ENCODE results near the gene AK2. TPM values are rescaled to one million over a fixed set of nuclear protein-coding genes. Genes with fewer than 3 reads are reported as not detected.
A peak's percentile ranks its signal among the peaks of the same experiment; 100 is the strongest.

Gene AK2
- total RNA-seq, 6 donors from 2014 or later, result 90.1 to 123 (median 115) TPM

GRCh38 chr1:33055210-33056008 is 18.7 kb upstream of the AK2 start:
- Histone ChIP-seq H3K4me3 (no peak overlapping the region), H3K27ac (peak overlapping the region in 1 of 4 donors; percentile 4), H3K27me3 (no peaks in the 10 kb centered on the region), H3K9me3 (no peaks in the 10 kb centered on the region), H3K4me1 (peaks cover 4 to 13% (median 5%) of the 10 kb centered on the region in 4 donors), H3K36me3 (no peaks in the 10 kb centered on the region)
- TF ChIP-seq POLR2AphosphoS5 (IDR thresholded peaks at IDR 0.05) (peak in 1 of 2 donors; percentile 35), EP300 (IDR thresholded peaks at IDR 0.05) (no peak), CTCF (IDR thresholded peaks at IDR 0.05) (peak; percentile 68 to 83 (median 73)), POLR2A (IDR thresholded peaks at IDR 0.05) (no peak)
- ATAC-seq (ENCODE audit: low FRiP score in 2 of 2) (peak; percentile 88 to 96), DNase-seq (peak in 1 of 2 donors; percentile 68)
- WGBS, 2 donors, result 28 to 29% methylated on average over 12 of the region's 12 CpGs

- ATAC-seq (ENCODE audit: low FRiP score in 2 of 2) (peak in 1 of 2 donors; percentile 77), DNase-seq (peak in 1 of 2 donors; percentile 42)
- 71 to 78% methylated on average over 14 to 17 of the region's 17 CpGs for WGBS, 2 donors
- Histone ChIP-seq H3K27me3 (no peaks in the 10 kb centered on the region), H3K4me3 (no peak overlapping the region), H3K4me1 (peaks cover 3 to 25% (median 7%) of the 10 kb centered on the region in 4 donors), H3K36me3 (no peaks in the 10 kb centered on the region), H3K27ac (peak overlapping the region in 1 of 4 donors; percentile 11), H3K9me3 (no peaks in the 10 kb centered on the region)
- no peak for TF ChIP-seq EP300 (IDR thresholded peaks at IDR 0.05)
- peak in 2 of 6 experiments; percentile 10 to 20 for TF ChIP-seq CTCF (IDR thresholded peaks at IDR 0.05)
Observed at GRCh38 chr1:33050221-33051076, 13.8 kb upstream of the AK2 start.

- Histone ChIP-seq H3K27ac (no peak overlapping the region), H3K4me3 (no peak overlapping the region), H3K9me3 (no peaks in the 10 kb centered on the region), H3K36me3 (no peaks in the 10 kb centered on the region), H3K4me1 (peaks cover 0 to 21% (median 5%) of the 10 kb centered on the region in 4 donors), H3K27me3 (no peaks in the 10 kb centered on the region)
- ATAC-seq (ENCODE audit: low FRiP score in 2 of 2) (no peak), DNase-seq (no peak)
- TF ChIP-seq CTCF (IDR thresholded peaks at IDR 0.05) (no peak), POLR2A (IDR thresholded peaks at IDR 0.05) (no peak), POLR2AphosphoS5 (IDR thresholded peaks at IDR 0.05) (no peak), EP300 (IDR thresholded peaks at IDR 0.05) (no peak)
- WGBS, 2 donors, result 47 to 71% methylated on average over 7 of the region's 7 CpGs
Observed at GRCh38 chr1:33049371-33049770, 12.7 kb upstream of the AK2 start.

- TF ChIP-seq POLR2AphosphoS5 (IDR thresholded peaks at IDR 0.05), result no peak
- no peak for TF ChIP-seq CTCF (IDR thresholded peaks at IDR 0.05)
- no peak for TF ChIP-seq POLR2A (IDR thresholded peaks at IDR 0.05)
- no peak for TF ChIP-seq EP300 (IDR thresholded peaks at IDR 0.05)
- ATAC-seq (ENCODE audit: low FRiP score in 2 of 2) (no peak), DNase-seq (no peak)
- no peak overlapping the region for H3K27ac ChIP-seq
- H3K9me3 ChIP-seq, result no peaks in the 10 kb centered on the region
- H3K36me3 ChIP-seq, result no peaks in the 10 kb centered on the region
- no peak overlapping the region for H3K4me3 ChIP-seq
- 77 to 94% methylated on average over 3 of the region's 3 CpGs for WGBS, 2 donors
- H3K27me3 ChIP-seq, result no peaks in the 10 kb centered on the region
- H3K4me1 ChIP-seq, result peaks cover 0 to 21% (median 5%) of the 10 kb centered on the region in 4 donors
Observed at GRCh38 chr1:33048426-33048825, 11.7 kb upstream of the AK2 start.

Measured in upper lobe of left lung (tissue), 6 donors.